ENCODE measurements around the gene POLA2.

The POLA2 gene

GRCh38 chr11:65341856-65342255 lies 80.1 kb downstream of the POLA2 start:
- DNase-seq: no peak

Data from cortex of kidney (tissue), 1 donor.